GM12873 (cell line): ENCODE data around the gene CEACAM18.

ENCODE experiments used
- CTCF ChIP-seq: IDR thresholded peaks from 2 replicates; pipeline ENCODE4 v1.5.1; 2012; ENCODE audit warnings: low read depth, mild to moderate bottlenecking, moderate library complexity, low read length, control low read depth; ENCODE audit not compliant: insufficient read depth; ENCODE audit errors: missing control alignments

CEACAM18 gene

DNA sequence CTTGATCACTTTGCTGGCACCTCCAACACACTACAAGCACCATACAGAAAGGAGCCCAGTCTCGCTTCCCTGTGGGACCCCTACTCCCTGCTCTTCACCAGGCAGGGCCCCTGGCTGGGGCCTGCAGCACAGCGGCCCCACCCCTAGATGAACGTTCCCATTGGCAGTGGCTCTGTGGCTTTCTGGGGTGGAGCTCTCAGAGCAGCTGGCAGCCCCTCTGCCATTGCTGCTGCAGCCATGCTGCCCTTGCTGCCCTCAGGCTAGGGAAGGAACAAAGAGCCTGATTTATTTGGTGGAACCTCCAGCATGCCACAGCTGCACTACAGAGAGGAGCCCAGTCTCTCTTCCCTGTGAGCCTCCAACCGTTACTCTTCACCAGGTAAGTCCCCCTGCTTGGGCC lies 47.3 kb downstream of the CEACAM18 start:
- no peak for TF ChIP-seq CTCF

DNA sequence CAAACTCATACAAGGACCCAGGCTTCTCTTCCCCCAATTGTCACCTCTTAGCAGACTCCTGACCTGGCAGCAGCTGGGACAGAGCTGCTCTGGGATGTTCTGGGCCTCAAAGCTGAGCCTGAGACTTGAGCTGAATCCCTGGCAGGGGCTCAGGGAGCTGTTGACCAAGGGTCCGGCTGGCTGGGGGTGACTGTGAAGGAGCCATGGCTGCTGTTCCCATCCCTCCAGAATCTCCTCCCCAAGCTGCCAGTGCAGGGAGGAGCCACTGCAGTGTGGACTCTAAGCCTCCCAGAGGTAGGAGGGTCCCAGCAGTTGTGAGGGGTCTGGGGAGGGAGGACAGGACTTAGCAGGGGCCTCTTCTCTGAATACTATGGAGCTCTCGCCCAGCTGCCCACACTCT lies 51.0 kb downstream of the CEACAM18 start:
- no peak for TF ChIP-seq CTCF

DNA sequence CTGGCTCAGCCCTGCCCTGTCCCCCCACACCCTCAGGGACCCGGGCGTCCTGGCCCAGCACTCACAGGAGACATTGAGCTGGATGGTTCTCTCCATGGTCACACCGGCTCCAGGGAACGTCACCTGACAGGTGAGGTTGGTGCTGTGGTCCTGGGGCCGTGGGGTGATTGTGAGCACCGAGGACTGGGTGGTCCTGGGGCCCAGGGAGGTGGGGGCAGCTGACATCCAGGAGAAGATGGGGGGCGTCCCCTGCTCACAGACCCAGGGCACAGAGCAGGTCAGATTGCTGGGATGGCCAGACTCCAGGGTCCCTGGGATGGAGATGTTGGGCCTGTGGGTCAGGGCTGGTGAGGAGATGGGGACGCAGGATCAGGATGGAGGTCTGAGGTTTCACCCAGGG lies 52.3 kb downstream of the CEACAM18 start:
- TF ChIP-seq CTCF: no peak

DNA sequence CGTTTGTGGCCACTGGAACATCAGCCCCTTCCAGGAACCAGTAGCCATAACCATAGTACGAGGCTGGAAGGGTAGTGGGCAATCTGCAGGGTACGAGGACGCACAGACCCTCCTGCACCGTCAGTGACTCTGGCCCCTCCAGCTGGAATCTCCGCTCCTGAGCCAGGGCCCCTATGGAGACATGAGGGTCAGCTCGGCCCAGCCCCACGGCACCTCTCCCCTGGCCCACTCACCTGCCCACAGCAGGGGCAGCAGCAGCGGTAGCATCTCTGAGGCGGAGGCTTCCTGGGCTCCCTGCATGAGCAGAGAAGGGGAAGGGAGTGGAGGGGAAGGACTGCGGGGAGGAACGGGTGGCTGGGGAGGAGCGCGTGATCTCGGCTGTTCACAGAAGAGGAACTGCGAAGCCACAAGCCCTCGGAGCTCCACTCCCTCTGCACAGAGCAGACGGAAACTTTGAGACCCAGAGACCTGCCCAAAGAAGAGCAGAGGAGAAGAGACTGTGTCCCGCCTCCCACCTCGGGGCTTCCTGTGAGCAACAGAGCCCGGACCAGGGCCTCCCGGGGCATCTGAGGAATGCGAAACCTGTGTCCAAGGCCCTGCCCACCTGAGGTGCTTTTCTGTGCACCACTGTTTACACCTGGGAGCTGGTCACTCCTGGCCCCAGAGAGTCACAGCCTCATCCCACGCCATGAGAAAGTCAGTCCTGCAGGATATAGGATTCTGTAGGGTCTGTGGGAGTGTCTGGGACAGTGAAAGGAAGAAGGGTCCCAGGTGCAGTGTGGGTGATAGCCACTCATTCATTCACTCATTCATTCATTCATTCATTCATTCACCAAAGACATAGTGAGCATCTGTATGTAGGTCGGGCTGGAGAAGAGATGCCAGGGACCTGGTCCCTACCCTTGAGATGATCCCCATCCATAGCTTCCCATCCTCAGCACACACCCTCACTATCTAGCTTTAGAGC lies 53.3 kb downstream of the CEACAM18 start, which contains the start of gene SIGLEC6:
SIGLEC6 (minus strand) TSS at position 322 of the 967 bp plus-strand sequence; CDS start at position 300, 22 bp downstream.
- TF ChIP-seq CTCF: no peak

GRCh38 chr19:51535535-51535934 lies 57.2 kb downstream of the CEACAM18 start:
- no peak for TF ChIP-seq CTCF

DNA sequence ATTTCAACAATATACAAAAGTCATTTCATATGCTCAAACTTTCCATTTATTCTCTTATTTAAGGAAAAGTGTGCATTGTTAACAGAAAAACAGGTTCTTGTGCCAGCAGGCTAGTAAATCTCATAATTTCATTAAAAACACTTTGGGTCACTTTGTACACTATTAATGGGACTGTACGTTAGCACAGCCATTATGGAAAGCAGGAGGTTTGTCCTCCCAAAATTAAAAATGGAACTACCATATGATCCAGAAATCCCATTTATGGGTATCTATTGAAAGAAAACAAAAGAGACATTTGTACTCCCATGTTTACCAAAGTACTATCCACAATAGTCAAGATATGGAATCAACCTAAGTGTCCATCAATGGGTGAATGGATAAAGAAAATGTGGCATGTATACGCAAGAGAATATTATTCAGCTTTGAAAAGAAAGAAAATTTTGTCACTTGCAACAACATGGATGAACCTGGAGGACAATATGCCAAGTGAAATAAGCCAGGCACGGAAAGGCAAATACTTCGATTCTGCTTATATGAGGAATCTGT lies 61.6 kb downstream of the CEACAM18 start:
- TF ChIP-seq CTCF: no peak
